ENCODE measurements around the gene SIAE.

Gene SIAE

GRCh38 chr11:124584681-124585372 lies 88.7 kb downstream of the SIAE start:
- DNase-seq (ENCODE audit: low read depth): no peak
- no peak for TF ChIP-seq CTCF (IDR thresholded peaks at IDR 0.05; ENCODE audit: insufficient read depth, low read depth, low read length, missing control alignments)
- no peak overlapping the region for H3K4me3 ChIP-seq (ENCODE audit: low read length)

- TF ChIP-seq CTCF (IDR thresholded peaks at IDR 0.05; ENCODE audit: insufficient read depth, low read depth, low read length, missing control alignments): no peak
Measured at GRCh38 chr11:124583781-124584180, 89.8 kb downstream of the SIAE start.

More at GRCh38 chr11:124583781-124584180, 89.8 kb downstream of the SIAE start:
- no peak overlapping the region for H3K4me3 ChIP-seq (ENCODE audit: low read length)
- DNase-seq (ENCODE audit: low read depth): no peak
